Activated T-helper 1 cell treated with anti-CD3 and anti-CD28 coated beads, Interleukin-2, amount 50 U/mL, for 16 hours (primary cell): Measurements from ENCODE around the gene MOBP.
"Not testable (repeated sequence)": the region's sequence is repeated elsewhere in the genome, so short reads cannot be mapped to it uniquely, and the experiment has no call there.

Experiments
- DNase-seq, 2 donors: peaks; one replicate each; pipeline ENCODE4 v3.0.0-alpha.2; 2020; ENCODE audit warnings: low read depth in 1 of 2, low spot score in 1 of 2

MOBP gene

GRCh38 chr3:39449796-39450195 is 17.7 kb upstream of the MOBP start:
- DNase-seq = no peak

DNA sequence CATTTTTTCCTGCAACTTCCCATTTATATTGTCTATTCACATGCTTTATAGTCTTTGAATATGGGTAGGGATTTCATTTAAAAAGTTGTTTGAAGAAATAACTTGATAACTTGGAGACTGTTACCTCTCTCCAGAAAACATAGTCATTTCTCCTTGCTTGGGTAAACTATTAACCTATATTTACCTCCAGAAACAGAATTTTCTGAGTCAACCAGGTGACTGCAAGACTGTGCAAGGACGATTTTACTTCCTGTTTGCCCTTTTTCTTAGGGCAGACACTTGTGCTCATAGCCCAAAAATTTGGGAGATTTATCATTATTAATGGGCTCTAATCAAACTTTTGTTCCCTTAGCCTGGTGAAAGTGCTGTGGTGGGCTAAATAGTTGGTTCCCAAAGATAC is 14.3 kb upstream of the MOBP start:
- no peak for DNase-seq

DNA sequence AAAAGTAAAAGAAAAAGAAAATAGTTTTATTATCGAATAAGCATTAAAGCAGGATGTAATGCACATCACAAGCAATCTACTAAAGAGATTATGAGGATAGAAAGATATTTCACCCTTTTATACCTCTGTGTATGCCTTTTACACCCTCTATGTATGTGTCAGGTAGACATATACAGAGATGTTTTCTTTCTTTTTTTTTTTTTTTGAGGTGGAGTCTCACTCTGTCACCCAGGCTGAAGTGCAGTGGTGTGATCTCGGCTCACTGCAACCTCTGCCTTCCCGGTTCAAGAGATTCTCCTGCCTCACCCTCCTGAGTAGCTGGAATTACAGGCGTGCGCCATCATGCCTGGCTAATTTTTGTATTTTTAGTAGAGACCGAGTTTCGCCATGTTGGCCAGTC is 13.6 kb upstream of the MOBP start:
- DNase-seq = not testable (repeated sequence)

- DNase-seq = no peak
These were observed 12.8 kb upstream of the MOBP start for GRCh38 chr3:39454591-39455217.

DNA sequence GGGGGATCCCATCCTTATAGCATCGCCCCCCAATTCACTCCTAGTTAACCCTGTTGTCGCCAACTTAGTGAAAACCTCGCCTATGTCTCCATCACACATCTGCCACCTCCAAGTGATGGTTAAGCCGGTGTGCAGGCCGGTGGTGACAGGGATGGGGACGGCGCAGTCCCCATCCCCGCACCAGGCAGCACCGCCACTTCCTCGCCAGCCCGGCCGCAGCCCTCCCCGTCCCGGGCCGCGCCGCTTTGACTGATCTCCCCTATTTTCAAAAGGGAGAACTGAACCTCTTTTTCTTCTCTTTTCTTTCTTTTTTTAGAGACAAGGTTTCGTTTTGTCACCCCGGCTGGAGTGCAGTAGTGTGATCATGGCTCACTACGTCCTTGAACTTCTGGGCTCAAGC is 11.3 kb upstream of the MOBP start:
- no peak for DNase-seq

DNA sequence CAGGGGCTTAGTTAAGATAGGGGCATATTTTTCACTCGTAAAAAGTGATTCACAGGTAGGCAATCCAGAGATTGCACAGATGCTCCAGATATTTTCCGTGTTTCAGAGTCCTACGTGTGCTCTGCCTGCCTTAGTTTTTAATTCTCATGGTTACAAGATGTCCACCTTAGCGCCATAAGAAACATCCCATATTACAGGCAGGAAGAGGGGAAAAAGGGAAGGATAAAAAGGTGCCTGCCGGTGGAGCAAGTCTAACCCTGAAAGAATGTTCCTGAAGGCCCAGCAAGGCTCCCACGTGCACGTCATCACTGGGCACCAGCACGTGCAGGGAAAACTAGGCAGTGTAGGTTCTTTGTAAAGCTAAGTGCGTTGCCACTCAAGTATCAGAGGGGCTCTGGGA is 10.1 kb upstream of the MOBP start:
- no peak for DNase-seq

DNA sequence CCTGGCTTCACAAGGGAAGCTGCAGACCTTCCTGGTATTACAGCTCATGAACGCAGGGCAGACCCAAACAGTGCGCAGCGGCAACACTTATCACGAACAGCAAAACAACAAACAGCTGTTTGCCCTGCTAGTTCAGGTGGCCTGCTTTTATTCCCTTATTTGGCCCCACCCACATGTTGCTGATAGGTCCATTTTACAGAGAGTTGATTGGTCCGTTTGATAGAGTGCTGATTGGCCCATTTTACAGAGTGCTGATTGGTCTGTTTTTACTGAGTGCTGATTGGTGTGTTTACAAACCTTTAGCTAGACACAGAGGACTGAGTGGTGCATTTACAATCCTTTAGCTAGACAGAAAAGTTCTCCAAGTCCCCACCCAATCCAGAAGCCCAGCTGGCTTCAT is 8.9 kb upstream of the MOBP start:
- DNase-seq = not testable (repeated sequence)

DNA sequence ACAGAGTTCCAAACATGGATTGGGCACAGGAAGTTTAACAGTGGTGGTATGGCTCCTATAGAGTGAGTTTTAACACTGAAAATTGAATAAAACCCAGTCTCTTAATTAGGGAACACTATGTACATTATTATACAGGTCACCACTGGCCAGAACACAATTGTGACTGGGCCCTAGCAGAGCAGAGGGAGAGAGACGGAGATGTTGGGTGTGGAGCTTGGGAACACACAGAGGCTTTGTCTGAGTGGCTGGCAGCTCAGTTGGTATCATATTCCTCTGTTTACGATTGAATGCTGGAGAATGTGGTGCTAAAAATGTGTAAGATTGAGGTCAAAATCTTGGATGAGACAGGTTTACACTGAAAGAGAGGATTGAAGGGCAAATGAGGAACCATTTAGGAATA is 6.8 kb upstream of the MOBP start:
- no peak for DNase-seq

GRCh38 chr3:39463269-39463668 is 4.2 kb upstream of the MOBP start:
- no peak for DNase-seq

DNA sequence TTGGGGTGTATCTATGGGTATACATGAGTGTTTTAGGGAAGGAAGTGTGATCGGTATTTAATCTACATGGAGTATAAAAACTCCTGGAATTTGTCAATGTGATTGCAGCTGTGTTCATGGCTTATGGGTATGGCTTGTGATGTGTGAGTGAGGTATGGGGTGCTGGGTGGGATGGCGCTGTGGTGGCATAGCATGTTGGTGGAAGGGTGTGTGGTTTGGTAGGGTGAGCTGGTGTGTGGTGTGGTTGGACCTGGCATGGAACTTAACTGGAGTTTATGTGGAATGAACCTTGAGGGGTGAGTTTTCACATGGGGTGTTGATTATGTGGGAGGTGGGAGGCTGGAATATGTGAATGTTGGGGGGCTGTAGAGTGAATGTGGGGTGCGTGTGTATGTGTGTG is 492 bp upstream of the MOBP start:
- no peak for DNase-seq

DNA sequence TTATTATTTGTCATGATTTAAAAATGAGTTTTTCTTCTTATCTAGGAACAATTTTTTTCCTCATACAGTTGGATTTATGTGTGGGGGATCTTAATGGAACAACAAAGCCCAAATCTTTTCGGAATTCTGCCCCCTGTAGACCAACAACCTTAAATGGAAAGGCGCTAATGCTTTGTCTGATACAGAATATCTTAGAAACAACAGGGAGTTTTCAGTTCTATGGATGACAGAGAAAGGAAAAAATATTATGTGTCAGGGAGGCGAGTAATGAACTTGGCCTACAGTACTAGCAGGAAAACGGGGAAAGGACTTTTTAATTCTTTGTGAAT is 592 bp downstream of the MOBP start:
- DNase-seq = no peak

DNA sequence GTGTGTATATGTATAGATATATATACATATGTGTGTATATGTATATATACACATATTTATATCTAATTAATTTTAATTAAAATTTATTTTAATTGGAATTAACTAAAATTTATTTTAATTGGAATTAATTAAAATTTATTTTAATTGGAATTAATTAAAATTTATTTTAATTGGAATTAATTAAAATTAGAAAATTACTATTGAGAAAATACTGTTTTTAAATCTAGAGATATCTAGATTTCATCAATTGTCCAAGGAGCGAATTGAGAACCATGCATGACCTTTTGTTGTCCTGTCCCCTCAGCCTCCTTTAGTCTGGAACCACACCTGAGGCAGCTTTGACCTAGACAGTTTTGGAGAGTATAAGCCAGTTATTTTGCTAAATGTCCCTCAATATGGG is 1.8 kb downstream of the MOBP start:
- DNase-seq = no peak

GRCh38 chr3:39469945-39470344 is 2.5 kb downstream of the MOBP start:
- DNase-seq = no peak

- DNase-seq = no peak
These were observed 4.2 kb downstream of the MOBP start for GRCh38 chr3:39471652-39472051.

DNA sequence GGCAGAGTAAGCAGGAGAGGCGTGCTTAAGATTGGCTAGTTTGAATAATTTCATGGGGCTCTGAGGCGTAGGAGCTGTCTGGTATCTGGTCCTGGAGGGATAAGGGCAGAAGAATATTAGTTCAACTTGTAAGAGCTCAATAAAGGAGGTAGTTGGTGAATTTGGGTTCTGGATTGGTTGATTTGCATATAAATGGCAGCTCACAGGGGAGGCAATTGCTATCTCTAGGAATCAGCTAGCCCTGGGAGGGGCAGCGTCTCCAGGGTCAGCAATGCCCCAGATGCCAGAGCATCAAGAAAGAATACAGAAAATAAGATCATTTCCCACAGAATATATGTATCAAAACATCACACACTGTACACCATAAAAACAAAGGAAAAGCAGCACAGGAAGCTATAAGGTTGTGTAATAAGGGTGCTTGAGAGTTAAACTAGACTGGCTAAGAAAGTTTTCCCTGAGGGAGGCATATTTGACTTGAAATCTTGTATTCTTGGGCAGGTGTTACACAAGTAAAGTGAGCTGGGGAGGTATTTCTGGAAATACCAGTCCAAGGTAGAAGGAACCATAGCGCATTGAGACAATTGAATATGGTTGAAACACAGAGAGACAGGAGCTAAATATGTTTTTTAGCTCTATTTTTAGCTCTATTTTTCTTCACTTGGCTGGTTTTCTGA is 6.1 kb downstream of the MOBP start:
- DNase-seq = no peak

DNA sequence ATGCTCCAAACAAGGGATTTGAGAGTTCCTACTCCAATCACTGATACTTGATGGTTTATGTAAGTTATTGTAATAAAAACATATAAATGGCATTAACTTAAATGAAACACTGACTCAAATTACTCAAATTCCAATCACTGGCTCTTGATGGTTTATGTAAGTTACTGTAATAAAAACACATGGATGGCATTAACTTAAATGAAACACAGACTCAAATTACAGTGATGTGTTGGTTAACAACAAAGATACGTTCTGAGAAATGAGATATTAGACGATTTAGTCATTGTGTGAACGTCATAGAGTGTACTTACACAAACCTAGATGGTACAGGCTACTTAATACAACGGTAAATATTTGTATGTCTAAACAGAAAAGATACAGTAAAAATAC is 6.6 kb downstream of the MOBP start:
- no peak for DNase-seq

DNA sequence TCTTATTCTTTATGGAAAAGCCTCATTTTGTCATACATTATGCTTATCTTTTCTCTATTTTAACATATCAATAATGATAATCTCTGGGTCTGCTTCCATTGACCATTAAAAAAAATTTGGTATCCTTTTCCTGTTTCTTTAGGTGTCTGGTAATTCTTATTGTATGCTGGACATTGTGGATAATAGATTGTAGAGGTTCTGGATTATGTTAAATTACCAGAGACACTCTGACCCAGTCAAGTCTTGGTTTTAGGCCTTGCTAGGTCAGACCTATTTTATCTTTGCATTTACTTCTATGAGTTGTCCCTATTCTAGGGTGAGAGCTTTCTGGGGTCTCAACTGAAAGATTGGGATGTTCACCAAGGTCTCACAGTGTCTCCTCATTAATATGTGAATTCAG is 9.3 kb downstream of the MOBP start:
- DNase-seq = no peak

DNA sequence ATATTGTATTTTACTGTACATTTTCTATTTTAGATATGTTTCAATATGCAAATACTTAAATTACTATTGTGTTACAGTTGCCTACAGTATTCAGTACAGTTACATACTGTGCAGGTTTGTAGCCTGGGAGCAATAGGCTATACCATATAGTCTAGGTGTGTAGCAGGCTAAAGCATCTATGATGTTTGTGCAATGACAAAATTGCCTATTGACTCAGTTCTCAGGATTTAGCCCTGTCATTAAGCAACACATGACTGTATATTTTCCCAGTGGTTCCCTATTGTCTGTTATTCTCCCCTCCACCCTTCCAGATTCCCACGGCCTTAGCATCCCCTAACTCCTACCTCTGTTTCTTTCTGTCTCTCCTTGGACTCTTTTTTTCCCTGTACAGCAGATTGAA is 10.7 kb downstream of the MOBP start:
- DNase-seq = no peak

GRCh38 chr3:39479701-39480414 is 12.4 kb downstream of the MOBP start:
- DNase-seq = no peak

GRCh38 chr3:39485547-39485946 is 18.1 kb downstream of the MOBP start:
- DNase-seq = no peak

- DNase-seq = no peak
These were observed 23.5 kb downstream of the MOBP start for GRCh38 chr3:39491014-39491413.

DNA sequence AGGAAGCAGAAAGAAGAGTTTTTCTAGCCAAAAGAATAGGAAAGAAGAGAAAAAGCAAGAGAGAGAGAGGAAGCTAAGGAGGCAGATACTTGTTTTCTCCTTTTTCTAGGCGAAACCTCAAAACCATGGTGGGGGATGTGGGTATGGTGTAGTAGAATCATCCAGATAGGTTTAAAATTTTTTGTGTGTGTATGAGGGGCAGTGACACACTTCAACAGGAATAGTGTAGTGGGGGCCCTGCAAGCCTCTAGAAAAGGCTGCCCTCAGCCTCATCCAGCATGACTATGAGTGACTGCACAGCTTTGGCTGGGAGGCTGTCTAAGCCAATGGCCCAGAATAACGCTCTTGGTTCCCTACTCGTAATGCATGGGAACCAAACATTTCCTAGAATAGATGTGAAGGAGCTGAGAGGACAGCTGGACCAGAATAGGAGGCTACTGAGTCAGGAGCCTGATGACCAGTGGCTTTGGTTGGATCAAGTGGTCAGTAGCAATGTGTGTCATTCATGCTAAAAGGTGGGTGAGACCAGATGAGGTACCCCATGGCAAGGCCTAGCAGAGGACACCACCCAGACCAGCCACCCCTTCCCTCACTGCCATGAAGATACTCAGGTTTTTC is 24.4 kb downstream of the MOBP start:
- DNase-seq = no peak
